Left forelimb (tissue), 1 donor: ENCODE data around the gene ABHD11.
"Not testable (repeated sequence)": the region's sequence is repeated elsewhere in the genome, so short reads cannot be mapped to it uniquely, and the experiment has no call there.

ENCODE experiments used
- DNase-seq: peaks from one replicate; pipeline ENCODE4 v3.0.0-alpha.2; 2018; ENCODE audit warnings: low spot score

ABHD11 gene

GRCh38 chr7:73738612-73739386 is at the start of gene ABHD11:
ABHD11 (minus strand) TSS chr7:73738802; CDS start chr7:73738770, 32 bp downstream.
- peak; percentile 99 for DNase-seq

- not testable (repeated sequence) for DNase-seq
Measured at GRCh38 chr7:73787786-73788048, 49.1 kb upstream of the ABHD11 start.

DNA sequence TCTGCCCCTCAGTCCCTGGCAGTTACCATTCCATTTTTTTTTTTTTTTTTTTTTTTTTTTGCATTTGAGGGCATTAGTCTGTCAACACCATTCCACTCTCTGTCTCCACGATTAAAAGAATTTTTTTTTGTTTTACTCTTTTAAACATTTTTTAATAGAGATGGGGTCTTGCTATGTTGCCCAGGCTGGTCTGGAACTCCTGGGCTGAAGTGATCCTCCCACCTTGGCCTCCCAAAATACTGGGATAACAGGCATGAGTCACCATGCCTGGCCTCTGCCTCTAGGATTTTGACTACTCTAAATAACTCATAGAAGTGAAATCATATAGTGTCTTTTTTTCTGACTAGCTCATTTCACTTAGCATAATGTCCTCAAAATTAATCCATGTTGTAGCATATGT is 48.0 kb upstream of the ABHD11 start:
- DNase-seq, result no peak

- DNase-seq, result no peak
Measured at GRCh38 chr7:73779517-73779916, 40.9 kb upstream of the ABHD11 start.

- DNase-seq, result no peak
Measured at GRCh38 chr7:73778801-73779389, 40.3 kb upstream of the ABHD11 start.

- no peak for DNase-seq
Measured at GRCh38 chr7:73774923-73775322, 36.3 kb upstream of the ABHD11 start.

DNA sequence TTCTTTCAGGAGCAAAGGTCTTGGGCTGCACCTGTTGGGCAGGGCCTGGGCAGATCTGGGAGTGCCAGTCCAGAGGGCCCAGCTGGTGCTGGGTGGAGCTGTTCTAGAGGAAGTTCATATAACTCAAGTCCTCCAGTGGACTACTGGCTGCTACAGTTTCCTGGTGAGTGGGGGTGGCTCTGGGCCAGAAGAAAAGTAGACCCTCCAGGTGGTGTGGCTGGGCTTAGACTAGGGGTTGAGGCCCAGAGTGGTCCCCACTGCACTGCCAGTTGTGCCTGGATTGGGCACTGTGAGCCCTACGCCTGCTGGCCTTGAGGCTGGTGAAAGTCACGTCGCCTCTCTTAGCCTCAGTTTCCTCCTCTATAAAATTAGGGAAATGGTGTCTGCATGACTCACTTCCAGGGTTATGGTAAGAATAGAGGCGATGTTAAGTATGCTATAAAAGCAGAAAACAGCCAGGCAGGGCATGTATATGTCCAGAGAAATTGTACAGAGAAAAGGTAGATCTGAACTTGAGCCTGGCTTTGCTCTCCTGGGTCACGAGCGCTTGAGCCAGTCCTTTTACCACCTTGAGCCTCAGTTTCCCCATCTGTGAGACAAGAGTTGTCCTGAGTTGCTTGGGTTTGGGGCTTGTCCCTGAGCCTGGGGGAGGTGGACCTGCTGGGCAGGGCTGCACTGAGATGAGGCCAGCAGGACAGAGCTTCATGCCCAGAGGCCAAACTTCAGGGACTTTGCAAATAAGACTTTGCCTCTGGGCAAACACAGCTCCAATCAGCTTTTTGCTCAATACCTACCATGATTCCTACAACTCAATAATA is 35.3 kb upstream of the ABHD11 start:
- DNase-seq, result no peak

DNA sequence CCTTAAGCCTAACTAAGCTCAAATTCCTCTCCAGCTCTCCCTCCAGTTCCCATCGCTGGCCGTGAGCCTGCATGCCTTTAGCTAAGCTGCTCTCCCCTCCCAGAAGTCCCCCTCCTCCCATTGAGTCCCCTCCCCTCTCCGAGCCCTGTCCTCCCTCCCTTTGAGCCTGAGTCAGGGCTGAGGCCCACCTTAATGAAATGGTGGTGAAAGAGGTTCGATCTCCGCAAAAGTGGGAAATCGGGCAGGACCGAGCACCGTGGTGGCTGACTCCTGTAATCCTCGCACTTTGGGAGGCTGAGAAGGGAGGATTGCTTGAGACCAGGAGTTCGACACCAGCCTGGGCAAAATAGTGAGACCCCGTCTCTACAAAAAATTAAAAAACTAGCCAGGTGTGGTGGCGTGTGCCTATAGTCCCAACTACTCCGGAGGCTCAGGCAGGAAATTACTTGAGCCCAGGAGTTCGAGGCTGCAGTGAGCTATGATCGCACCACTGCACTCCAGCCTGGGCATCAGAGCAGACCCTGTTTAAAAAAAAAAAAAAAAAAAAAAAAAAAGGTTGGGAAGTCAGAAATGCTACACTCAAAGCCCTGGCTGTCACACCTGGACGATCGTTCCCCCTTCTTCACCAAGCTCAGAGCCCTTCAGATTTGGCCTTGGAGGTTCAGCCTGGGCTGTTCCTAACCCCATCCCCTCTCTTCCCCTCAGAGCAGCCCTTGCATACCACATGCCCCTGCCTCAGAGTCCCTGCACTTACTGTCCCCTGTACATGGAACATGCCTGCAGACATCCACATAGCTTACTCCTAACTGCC is 32.5 kb upstream of the ABHD11 start:
- DNase-seq, result no peak

DNA sequence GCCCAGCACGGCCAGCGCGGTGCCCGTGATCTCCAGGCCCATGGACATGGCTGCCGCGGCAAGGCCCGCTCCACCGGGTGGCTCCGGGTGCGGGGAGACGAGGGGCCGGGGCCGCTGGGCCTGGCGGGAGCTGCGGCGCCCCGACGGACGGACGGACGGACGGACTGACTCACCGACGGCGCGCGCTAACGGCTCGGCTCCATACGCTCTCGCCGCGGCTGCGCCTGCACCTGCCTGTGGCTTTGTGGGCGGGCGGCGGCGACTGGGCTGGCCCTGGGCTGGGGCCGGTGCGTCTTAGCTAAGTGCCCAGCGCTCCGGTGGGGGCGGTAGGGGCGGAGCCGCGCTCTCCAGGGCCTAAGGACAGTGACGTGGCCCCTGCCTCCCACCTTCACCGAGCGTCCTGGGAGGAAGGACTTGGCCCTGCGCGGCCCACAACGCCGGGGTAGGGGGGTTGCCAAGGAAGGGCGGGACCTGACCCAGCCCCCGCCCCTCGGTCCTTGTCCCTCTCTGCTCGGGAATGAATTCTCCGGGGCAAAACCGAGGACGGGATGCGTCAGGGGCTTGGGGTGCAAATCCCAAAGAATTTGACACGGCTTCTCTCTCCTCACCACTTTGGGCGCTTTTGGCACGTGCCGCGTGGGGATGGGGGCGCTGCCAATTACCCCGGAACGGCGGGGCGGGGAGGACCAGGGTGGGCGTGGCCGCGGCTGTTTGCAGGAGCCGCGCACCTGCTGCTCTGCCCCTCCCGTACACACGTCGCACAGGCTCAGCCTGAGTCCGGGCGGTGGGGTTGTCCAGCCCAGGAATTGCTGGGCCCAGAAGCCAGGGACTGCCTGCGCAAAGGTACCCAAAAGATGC is 31.6 kb upstream of the ABHD11 start, which contains the start of gene CLDN3:
Gene CLDN3, minus strand, starts transcription at position 269 of the 858 bp plus-strand sequence. Its CDS starts 221 bp downstream, at position 48.
- DNase-seq, result no peak

DNA sequence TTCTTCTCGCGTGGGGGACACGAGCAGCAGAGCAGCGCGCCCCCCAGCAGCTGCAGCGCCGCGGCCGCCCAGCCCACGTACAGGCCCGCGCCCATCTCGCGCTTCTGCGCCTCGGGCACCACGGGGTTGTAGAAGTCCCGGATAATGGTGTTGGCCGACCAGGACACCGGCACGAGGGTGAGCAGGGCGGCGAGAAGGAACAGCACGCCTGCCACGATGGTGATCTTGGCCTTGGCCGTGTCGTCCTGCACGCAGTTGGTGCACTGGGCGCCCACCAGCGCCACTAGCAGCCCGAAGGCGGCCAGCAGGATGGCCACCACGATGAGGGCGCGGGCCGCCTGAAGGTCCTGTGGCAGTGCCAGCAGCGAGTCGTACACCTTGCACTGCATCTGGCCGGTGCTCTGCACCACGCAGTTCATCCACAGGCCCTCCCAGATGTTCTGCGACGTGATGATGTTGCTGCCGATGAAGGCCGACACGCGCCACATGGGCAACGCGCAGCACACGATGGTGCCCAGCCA is 30.9 kb upstream of the ABHD11 start:
- no peak for DNase-seq

DNA sequence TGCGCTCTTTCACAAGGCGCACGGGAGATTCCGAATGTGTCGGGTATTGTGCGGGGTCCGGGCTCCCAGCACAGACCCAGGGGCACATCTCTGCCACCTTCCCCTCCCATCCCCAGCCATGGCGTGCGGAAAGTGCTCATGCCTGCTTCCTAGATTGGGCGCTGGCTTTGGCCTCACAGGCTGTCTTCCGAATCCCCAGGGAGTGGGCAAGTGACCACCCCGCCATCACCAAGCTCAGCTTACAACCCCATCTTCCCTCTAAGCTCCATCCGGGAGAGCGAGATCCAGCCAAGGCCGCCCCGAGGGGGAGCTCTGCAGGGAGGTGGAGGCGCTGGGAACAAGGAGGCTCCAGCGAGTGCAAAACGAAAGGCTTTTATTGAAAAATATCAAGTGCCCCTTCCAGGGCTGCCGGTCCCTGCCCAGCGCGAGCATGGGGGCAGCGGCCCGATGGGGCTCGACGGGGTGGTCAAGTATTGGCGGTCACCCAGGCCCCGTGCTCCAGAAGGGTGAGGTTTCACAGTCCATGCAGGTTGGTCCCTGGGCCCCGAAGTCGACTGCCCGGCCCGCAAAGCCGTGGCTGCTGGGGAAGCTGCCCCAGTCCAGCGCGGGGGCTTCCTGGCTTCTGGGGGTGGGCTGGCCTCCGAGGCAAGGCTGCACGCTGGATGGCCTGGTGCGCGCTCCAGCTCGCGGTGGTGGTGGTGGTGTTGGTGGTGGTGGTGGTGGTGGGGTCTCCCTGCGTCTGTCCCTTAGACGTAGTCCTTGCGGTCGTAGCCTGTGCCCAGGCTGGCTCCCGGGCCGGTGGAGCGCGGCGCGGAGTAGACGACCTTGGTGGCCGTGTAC is 30.3 kb upstream of the ABHD11 start:
- DNase-seq, result no peak

DNA sequence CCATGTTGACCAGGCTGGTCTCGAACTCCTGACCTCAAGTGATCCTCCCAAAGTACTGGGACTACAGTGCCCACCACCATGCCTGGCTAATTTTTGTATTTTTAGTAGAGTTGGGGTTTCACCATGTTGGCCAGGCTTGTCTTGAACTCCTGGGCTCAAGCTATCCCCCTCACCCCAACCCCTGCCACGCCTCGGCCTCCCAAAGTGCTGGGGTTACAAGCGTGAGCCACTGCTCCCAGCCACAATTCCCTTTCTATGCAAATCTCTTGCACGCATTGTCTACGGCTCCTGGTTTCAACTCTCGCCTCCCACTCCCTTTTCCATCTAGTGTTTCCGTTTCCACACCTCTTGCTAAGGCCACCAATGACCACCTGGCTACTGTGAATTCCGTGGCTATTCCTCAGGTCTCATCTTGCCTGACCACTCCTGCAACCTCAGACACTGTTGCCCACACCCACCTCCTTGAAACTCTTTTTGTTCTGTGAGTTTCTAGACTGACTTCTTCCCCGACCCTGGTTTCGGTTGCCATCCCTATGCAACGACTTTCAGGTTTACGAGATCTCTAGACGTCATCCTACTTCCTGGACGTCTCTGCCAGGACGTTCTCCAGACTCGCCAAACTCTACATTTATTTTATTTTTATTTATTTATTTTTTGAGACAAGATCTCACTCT is 28.1 kb upstream of the ABHD11 start:
- DNase-seq, result no peak

DNA sequence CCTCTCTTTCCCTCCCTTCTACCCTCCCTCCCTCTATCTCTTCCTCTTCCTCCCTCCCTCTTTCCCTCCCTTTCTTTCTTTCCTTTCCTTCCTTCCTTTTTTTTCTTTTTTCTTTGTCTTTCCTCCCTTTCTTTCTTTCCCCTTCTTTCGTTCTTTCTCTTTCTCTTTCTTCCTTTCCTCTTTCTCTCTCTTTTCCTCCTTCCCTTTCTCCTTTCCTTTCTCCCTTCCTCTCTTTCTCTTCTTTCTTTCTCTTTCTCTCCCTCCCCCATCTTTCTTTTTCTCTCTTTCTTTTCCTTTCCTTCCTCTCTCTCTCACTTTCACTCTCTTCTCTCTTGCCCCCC is 24.0 kb upstream of the ABHD11 start:
- no peak for DNase-seq

DNA sequence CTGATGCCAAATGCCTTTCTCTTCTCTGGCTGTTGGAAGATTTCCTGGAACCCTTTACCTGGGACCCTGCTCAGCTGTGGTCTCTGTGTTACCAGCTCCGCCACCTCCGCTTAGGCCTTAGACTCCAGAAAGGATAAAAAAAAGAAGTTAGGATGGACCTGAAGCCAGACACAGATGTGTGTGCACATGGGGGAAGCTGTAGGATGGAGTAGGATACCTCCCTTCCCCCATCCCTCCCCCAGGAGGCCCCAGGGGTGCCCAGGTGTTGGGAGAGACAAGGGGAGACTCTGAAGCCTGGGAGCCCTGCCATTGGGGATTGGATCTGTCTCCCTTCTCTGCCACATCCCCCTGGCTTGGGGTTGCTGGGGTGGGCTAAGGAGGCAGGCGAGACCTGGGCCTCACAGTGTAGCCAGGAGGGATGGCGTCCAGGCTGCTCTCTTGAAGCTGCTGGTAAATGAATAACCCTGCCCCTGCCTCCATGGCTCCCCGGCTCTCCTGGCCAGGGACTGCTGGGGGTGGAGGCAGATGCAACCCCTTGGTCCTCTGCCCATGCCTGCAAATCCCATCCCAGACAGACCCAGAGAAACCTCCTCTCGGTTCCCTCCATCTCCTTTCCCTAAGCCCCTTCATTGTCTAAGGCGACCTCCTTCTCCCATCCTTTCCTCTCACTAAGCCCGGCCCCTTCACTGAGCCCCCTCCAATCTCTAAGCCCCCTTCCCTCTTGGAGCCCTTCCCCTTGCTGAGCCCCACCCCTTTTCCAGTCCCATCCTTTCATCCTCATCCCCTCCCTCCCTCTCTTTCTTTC is 23.5 kb upstream of the ABHD11 start:
- no peak for DNase-seq

- DNase-seq, result no peak
Measured at GRCh38 chr7:73758581-73759138, 20.1 kb upstream of the ABHD11 start.

DNA sequence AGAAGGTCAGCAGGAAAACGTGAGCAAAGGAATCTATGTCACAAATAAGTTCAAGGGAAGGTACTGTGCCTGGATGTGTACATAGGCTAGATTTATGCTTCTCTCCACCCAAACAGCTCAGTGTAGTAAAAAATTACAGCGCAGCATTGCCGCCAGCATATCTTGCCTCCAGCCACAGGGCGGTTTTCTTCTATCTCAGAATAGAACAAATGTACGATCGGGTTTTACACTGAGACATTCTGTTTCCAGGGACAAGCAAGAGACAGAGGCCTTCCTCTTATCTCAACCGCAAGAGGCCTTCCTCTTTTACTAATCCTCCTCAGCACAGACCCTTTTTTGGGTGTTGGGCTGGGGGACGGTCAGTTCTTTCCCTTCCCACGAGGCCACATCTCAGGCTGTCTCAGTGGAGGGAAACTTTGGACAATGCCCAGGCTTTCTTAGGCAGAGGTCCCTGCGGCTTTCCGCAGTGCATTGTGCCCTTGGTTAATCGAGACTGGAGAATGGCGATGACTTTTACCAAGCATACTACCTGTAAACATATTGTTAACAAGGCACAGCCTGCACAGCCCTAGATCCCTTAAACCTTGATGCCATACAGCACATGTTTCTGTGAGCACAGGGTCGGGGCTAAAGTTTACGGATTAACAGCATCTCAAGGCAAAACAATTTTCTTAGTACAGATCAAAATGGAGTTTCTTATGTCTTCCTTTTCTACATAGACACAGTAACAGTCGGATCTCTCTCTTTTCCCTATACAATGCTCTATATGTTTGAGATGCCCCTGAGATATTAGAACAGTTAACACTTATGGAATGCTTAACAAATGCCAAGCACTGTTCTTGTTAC is 11.6 kb upstream of the ABHD11 start:
- DNase-seq, result no peak

GRCh38 chr7:73746378-73746777 is 7.8 kb upstream of the ABHD11 start:
- DNase-seq, result no peak
